Measurements from ENCODE around the gene DAP3. TPM values are rescaled to one million over a fixed set of nuclear protein-coding genes. Genes with fewer than 3 reads are reported as not detected.
"Not testable (repeated sequence)": the region's sequence is repeated elsewhere in the genome, so short reads cannot be mapped to it uniquely, and the experiment has no call there.

Gene DAP3
- total and polyA plus RNA-seq, 4 donors: 50.0 to 101 (median 92.3) TPM

DNA sequence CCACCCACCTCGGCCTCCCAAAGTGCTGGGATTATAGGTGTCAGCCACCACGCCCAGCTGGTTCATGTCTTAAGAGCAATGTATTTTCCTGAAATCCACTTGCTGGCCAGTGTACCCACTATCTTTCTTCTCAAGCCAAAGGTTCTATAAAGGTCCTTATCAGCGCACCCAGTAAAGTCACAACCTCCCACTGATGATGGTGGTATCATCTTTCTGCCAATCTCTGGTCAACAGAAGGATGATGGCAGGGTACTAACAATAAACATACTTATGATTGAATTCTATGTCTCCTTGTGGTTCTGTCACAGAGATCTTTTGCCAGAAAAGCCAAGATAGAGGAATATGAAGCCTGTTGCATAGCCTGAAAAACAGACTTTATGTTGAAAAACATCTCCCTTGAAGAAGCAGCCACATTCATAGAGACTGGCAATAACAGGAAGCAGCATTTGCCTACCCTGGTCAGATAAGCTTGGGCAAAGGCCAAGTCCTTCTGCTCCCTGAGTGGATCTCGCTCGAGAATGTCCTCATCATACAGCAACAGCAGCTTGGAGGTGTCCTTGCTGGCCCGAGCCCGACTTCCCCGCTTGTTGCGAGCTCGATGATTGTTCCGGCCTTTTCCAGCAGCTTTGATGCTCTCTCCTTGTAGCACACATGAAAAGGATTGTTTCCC lies 73.0 kb downstream of the DAP3 start:
- H3K27ac ChIP-seq (ENCODE audit: low read depth in 1 of 2, low read length in 1 of 2): no peak overlapping the region
- no peaks in the 10 kb centered on the region for H3K9me3 ChIP-seq (ENCODE audit: control insufficient read depth in 4 of 4, insufficient read depth in 3 of 4, low read length in 3 of 4)
- no peak overlapping the region for H3K4me3 ChIP-seq
- no peak overlapping the region for H3K9ac ChIP-seq (ENCODE audit: insufficient read depth in 1 of 2, low read length in 2 of 2)
- DNase-seq (no peak), ATAC-seq (ENCODE audit: insufficient read depth, low FRiP score) (no peak)
- H3K36me3 ChIP-seq (ENCODE audit: control insufficient read depth in 4 of 4, insufficient read depth in 4 of 4, low read length in 4 of 4): peaks cover 31 to 49% (median 41%) of the 10 kb centered on the region in 4 donors
- no peaks in the 10 kb centered on the region for H3K4me1 ChIP-seq (ENCODE audit: control insufficient read depth in 5 of 5, insufficient read depth in 5 of 5, low read length in 5 of 5)
- WGBS, 2 donors: 75 to 81% methylated on average over 11 of the region's 11 CpGs
- no peaks in the 10 kb centered on the region for H3K27me3 ChIP-seq (ENCODE audit: control insufficient read depth in 3 of 3, insufficient read depth in 3 of 3, low read length in 2 of 3)
- TF ChIP-seq, protein P1, sequence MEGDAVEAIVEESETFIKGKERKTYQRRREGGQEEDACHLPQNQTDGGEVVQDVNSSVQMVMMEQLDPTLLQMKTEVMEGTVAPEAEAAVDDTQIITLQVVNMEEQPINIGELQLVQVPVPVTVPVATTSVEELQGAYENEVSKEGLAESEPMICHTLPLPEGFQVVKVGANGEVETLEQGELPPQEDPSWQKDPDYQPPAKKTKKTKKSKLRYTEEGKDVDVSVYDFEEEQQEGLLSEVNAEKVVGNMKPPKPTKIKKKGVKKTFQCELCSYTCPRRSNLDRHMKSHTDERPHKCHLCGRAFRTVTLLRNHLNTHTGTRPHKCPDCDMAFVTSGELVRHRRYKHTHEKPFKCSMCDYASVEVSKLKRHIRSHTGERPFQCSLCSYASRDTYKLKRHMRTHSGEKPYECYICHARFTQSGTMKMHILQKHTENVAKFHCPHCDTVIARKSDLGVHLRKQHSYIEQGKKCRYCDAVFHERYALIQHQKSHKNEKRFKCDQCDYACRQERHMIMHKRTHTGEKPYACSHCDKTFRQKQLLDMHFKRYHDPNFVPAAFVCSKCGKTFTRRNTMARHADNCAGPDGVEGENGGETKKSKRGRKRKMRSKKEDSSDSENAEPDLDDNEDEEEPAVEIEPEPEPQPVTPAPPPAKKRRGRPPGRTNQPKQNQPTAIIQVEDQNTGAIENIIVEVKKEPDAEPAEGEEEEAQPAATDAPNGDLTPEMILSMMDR (IDR thresholded peaks at IDR 0.05; ENCODE audit: control extremely low read depth, extremely low read depth): no peak

DNA sequence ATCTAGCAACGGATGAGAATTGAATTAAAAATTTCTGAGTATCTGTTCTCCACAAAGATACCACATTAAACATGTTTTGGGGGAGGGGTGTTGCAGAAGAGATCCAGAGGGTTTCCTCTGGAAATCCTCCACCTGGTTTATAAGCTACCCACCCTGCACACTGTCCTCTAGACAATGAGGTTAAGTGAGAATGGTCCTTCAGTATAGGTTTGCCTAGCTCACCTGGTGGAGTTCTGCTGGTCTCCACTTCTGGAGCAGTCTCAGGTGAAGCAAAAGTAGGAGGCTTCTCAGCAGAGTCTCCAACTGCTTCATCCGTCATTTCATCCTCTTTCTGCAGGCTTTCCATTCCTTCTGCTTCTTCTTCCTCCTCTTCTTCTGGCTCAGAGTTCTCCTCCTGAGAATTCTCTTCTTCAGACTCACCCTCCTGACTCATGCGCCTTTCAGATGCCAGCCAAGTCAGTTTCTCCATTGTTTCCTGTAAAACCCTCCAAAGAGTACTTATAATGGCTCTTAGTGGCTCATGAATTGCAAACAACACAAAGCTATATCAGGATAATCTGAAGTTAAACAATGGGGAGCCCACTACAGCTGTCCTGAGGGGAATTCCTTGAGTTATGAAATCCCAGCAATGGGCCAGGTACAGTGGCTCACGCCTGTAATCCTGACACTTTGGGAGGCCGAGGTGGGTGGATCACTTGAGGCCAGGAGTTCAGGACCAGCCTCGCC lies 74.4 kb downstream of the DAP3 start:
- ATAC-seq (ENCODE audit: insufficient read depth, low FRiP score): peak; percentile 81
- not testable (repeated sequence) for H3K4me3 ChIP-seq; H3K4me1 ChIP-seq (ENCODE audit: control insufficient read depth in 5 of 5, insufficient read depth in 5 of 5, low read length in 5 of 5); H3K9ac ChIP-seq (ENCODE audit: insufficient read depth in 1 of 2, low read length in 2 of 2); H3K27me3 ChIP-seq (ENCODE audit: control insufficient read depth in 3 of 3, insufficient read depth in 3 of 3, low read length in 2 of 3); H3K9me3 ChIP-seq (ENCODE audit: control insufficient read depth in 4 of 4, insufficient read depth in 3 of 4, low read length in 3 of 4); H3K27ac ChIP-seq (ENCODE audit: low read depth in 1 of 2, low read length in 1 of 2)
- DNase-seq: peak; percentile 36 to 51 (median 49)
- 65 to 73% methylated on average over 6 of the region's 6 CpGs for WGBS, 2 donors
- H3K36me3 ChIP-seq (ENCODE audit: control insufficient read depth in 4 of 4, insufficient read depth in 4 of 4, low read length in 4 of 4): peaks cover 30 to 44% (median 38%) of the 10 kb centered on the region in 4 donors

DNA sequence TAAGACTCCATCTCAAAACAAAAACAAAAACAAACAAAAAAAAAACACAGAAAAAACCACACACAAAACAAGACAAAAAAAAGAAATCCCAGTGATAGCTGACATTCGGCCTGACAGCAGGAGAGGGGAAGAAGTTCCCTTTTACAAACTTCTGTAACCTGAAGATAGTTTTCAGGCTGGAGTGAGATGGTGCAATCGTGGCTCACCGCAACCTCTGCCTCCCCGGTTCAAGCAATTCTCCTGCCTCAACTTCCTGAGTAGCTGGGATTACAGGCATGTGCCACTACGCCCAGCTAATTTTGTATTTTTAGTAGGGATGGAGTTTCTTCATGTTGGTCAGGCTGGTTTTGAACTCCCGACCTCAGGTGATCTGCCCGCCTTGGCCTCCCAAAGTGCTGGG lies 75.1 kb downstream of the DAP3 start:
- 47 to 80% methylated on average over 7 of the region's 7 CpGs for WGBS, 2 donors
- H3K9ac ChIP-seq (ENCODE audit: insufficient read depth in 1 of 2, low read length in 2 of 2); H3K4me1 ChIP-seq (ENCODE audit: control insufficient read depth in 5 of 5, insufficient read depth in 5 of 5, low read length in 5 of 5); H3K27ac ChIP-seq (ENCODE audit: low read depth in 1 of 2, low read length in 1 of 2); H3K9me3 ChIP-seq (ENCODE audit: control insufficient read depth in 4 of 4, insufficient read depth in 3 of 4, low read length in 3 of 4); H3K27me3 ChIP-seq (ENCODE audit: control insufficient read depth in 3 of 3, insufficient read depth in 3 of 3, low read length in 2 of 3); ATAC-seq (ENCODE audit: insufficient read depth, low FRiP score); DNase-seq; H3K4me3 ChIP-seq: not testable (repeated sequence)
- peaks cover 32 to 44% (median 37%) of the 10 kb centered on the region in 4 donors for H3K36me3 ChIP-seq (ENCODE audit: control insufficient read depth in 4 of 4, insufficient read depth in 4 of 4, low read length in 4 of 4)

DNA sequence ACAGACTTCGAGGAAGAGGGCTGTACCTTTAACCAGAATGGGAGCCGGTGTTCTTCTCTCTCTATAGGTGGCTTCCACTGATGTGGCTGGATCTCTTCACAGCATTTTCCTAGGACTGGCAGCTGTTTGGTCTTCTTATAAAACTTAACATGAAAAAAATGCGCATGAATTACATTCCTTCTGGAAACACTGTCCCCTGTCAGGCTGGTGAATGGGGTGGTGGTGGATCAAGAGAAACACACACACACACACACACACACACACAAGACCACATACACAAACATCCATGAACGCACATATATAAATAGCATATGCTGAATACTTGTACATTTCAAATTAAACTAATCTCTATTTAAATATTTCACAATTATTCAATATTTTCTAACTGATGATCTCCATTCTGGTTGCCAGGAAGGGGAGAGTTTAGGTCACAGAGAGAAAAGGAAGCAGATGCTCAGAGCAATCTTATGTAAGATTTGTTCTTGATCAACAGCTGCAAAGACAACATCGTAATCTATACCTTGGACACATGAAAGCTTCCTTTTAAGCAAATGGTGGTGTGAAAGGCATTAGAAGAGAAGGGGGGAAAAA lies 78.6 kb downstream of the DAP3 start:
- H3K4me1 ChIP-seq (ENCODE audit: control insufficient read depth in 5 of 5, insufficient read depth in 5 of 5, low read length in 5 of 5); ATAC-seq (ENCODE audit: insufficient read depth, low FRiP score); H3K27ac ChIP-seq (ENCODE audit: low read depth in 1 of 2, low read length in 1 of 2); H3K4me3 ChIP-seq; H3K9ac ChIP-seq (ENCODE audit: insufficient read depth in 1 of 2, low read length in 2 of 2); H3K27me3 ChIP-seq (ENCODE audit: control insufficient read depth in 3 of 3, insufficient read depth in 3 of 3, low read length in 2 of 3); DNase-seq; H3K9me3 ChIP-seq (ENCODE audit: control insufficient read depth in 4 of 4, insufficient read depth in 3 of 4, low read length in 3 of 4): not testable (repeated sequence)
- peaks cover 30 to 43% (median 36%) of the 10 kb centered on the region in 4 donors for H3K36me3 ChIP-seq (ENCODE audit: control insufficient read depth in 4 of 4, insufficient read depth in 4 of 4, low read length in 4 of 4)
- 78 to 83% methylated on average over 3 of the region's 5 CpGs for WGBS, 2 donors

DNA sequence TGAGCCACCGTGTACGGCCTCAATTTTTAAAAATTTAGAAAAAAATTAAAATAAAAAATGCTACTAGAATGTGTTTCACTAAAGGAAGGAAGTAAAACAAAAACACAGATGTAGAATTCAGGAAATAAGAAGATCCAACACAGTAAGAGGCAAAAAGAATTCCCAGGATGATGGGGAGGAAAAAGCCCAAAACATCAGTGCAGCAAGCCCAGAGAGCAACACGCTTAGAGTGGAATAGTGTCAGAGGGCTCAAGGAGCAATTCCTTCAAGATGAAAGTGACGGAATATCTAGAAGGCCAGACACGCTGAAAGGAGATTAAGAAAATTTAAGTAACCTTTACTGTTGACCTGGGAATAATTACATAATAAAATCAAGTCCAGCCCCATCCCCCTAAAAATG lies 80.4 kb downstream of the DAP3 start:
- ATAC-seq (ENCODE audit: insufficient read depth, low FRiP score) (no peak), DNase-seq (no peak)
- peaks cover 0 to 2% (median 0%) of the 10 kb centered on the region in 5 donors for H3K4me1 ChIP-seq (ENCODE audit: control insufficient read depth in 5 of 5, insufficient read depth in 5 of 5, low read length in 5 of 5)
- H3K9ac ChIP-seq (ENCODE audit: insufficient read depth in 1 of 2, low read length in 2 of 2): no peak overlapping the region
- TF ChIP-seq, protein P1 (IDR thresholded peaks at IDR 0.05; ENCODE audit: control extremely low read depth, extremely low read depth): no peak
- H3K27ac ChIP-seq (ENCODE audit: low read depth in 1 of 2, low read length in 1 of 2): no peak overlapping the region
- H3K4me3 ChIP-seq: no peak overlapping the region
- H3K27me3 ChIP-seq (ENCODE audit: control insufficient read depth in 3 of 3, insufficient read depth in 3 of 3, low read length in 2 of 3): no peaks in the 10 kb centered on the region
- no peaks in the 10 kb centered on the region for H3K9me3 ChIP-seq (ENCODE audit: control insufficient read depth in 4 of 4, insufficient read depth in 3 of 4, low read length in 3 of 4)
- peaks cover 30 to 42% (median 39%) of the 10 kb centered on the region in 4 donors for H3K36me3 ChIP-seq (ENCODE audit: control insufficient read depth in 4 of 4, insufficient read depth in 4 of 4, low read length in 4 of 4)
- WGBS, 2 donors: 89 to 92% methylated on average over 5 of the region's 5 CpGs
